ENCODE data around the gene SPATA9.
"Not testable (repeated sequence)": the region's sequence is repeated elsewhere in the genome, so short reads cannot be mapped to it uniquely, and the experiment has no call there.

Gene SPATA9

GRCh38 chr5:95715799-95716461 is 33.1 kb upstream of the SPATA9 start:
- no peak for FAIRE-seq

- FAIRE-seq, result no peak
These were observed 31.3 kb upstream of the SPATA9 start for GRCh38 chr5:95713960-95714710.

- not testable (repeated sequence) for FAIRE-seq
These were observed 30.5 kb upstream of the SPATA9 start for GRCh38 chr5:95713246-95713645.

- FAIRE-seq, result no peak
These were observed 29.7 kb upstream of the SPATA9 start for GRCh38 chr5:95712347-95712958.

- FAIRE-seq, result no peak
These were observed 28.9 kb upstream of the SPATA9 start for GRCh38 chr5:95711501-95712346.

- not testable (repeated sequence) for FAIRE-seq
These were observed 28.1 kb upstream of the SPATA9 start for GRCh38 chr5:95710651-95711500.

- no peak for FAIRE-seq
These were observed 27.3 kb upstream of the SPATA9 start for GRCh38 chr5:95709967-95710650.

GRCh38 chr5:95708876-95709275 is 26.1 kb upstream of the SPATA9 start:
- no peak for FAIRE-seq

- not testable (repeated sequence) for FAIRE-seq
These were observed 24.9 kb upstream of the SPATA9 start for GRCh38 chr5:95707534-95708188.

- FAIRE-seq, result no peak
These were observed 24.3 kb upstream of the SPATA9 start for GRCh38 chr5:95707055-95707454.

GRCh38 chr5:95706196-95706595 is 23.4 kb upstream of the SPATA9 start:
- not testable (repeated sequence) for FAIRE-seq

GRCh38 chr5:95704150-95704549 is 21.4 kb upstream of the SPATA9 start:
- FAIRE-seq, result no peak

GRCh38 chr5:95701074-95701473 is 18.3 kb upstream of the SPATA9 start:
- FAIRE-seq, result no peak

GRCh38 chr5:95699337-95699736 is 16.5 kb upstream of the SPATA9 start:
- no peak for FAIRE-seq

- FAIRE-seq, result no peak
These were observed 15.2 kb upstream of the SPATA9 start for GRCh38 chr5:95697781-95698681.

- FAIRE-seq, result no peak
These were observed 7.5 kb upstream of the SPATA9 start for GRCh38 chr5:95690333-95690732.

- FAIRE-seq, result no peak
These were observed 6.9 kb upstream of the SPATA9 start for GRCh38 chr5:95689680-95690079.

GRCh38 chr5:95686651-95687050 is 3.9 kb upstream of the SPATA9 start:
- FAIRE-seq, result no peak

- no peak for FAIRE-seq
These were observed 1.6 kb upstream of the SPATA9 start for GRCh38 chr5:95684361-95684760.

GRCh38 chr5:95673081-95673480 is 9.7 kb downstream of the SPATA9 start:
- no peak for FAIRE-seq

Data from TTC549 (cell line).